ENCODE measurements around the gene SYNDIG1.

- TF ChIP-seq POLR2A (IDR thresholded peaks at IDR 0.05): no peak
- no peak for TF ChIP-seq CTCF (IDR thresholded peaks at IDR 0.05)
These were observed 48.4 kb upstream of the SYNDIG1 start for GRCh38 chr20:24421071-24421470.
